Rectal smooth muscle tissue (tissue), 1 donor: ENCODE results near the gene MYO3B.

Source experiments
- H3K27ac ChIP-seq: one replicate; pipeline ENCODE4 v1.7.0; 2013; ENCODE audit warnings: low read depth, low read length, inconsistent platforms
- H3K27me3 ChIP-seq: one replicate; pipeline ENCODE4 v1.7.0; 2013; ENCODE audit warnings: low read length; ENCODE audit not compliant: control insufficient read depth, insufficient read depth
- H3K36me3 ChIP-seq: one replicate; pipeline ENCODE4 v1.7.0; 2013; ENCODE audit warnings: low read length; ENCODE audit not compliant: control insufficient read depth, insufficient read depth
- H3K4me1 ChIP-seq: one replicate; pipeline ENCODE4 v1.7.0; 2013; ENCODE audit warnings: low read length; ENCODE audit not compliant: control insufficient read depth, insufficient read depth
- H3K4me3 ChIP-seq: one replicate; pipeline ENCODE4 v1.7.0; 2013; ENCODE audit warnings: low read length
- H3K9ac ChIP-seq: one replicate; pipeline ENCODE4 v1.7.0; 2013; ENCODE audit warnings: low read length

The MYO3B gene

GRCh38 chr2:170217778-170218251 is 39.9 kb downstream of the MYO3B start:
- no peaks in the 10 kb centered on the region for H3K4me1 ChIP-seq
- no peak overlapping the region for H3K9ac ChIP-seq
- H3K27me3 ChIP-seq: no peaks in the 10 kb centered on the region
- H3K27ac ChIP-seq: no peak overlapping the region
- H3K4me3 ChIP-seq: no peak overlapping the region
- H3K36me3 ChIP-seq: no peaks in the 10 kb centered on the region

GRCh38 chr2:170218456-170218855 is 40.5 kb downstream of the MYO3B start:
- H3K36me3 ChIP-seq: no peaks in the 10 kb centered on the region
- no peak overlapping the region for H3K9ac ChIP-seq
- no peaks in the 10 kb centered on the region for H3K27me3 ChIP-seq
- no peak overlapping the region for H3K27ac ChIP-seq
- no peaks in the 10 kb centered on the region for H3K4me1 ChIP-seq
- no peak overlapping the region for H3K4me3 ChIP-seq

- Histone ChIP-seq H3K27ac (no peak overlapping the region), H3K4me1 (no peaks in the 10 kb centered on the region), H3K4me3 (no peak overlapping the region), H3K36me3 (no peaks in the 10 kb centered on the region), H3K9ac (no peak overlapping the region), H3K27me3 (no peaks in the 10 kb centered on the region)
Measured at GRCh38 chr2:170218931-170219330, 41.0 kb downstream of the MYO3B start.

GRCh38 chr2:170221317-170222288 is 43.7 kb downstream of the MYO3B start:
- no peak overlapping the region for H3K4me3 ChIP-seq
- no peak overlapping the region for H3K9ac ChIP-seq
- H3K27ac ChIP-seq: no peak overlapping the region
- H3K4me1 ChIP-seq: no peaks in the 10 kb centered on the region
- H3K27me3 ChIP-seq: no peaks in the 10 kb centered on the region
- H3K36me3 ChIP-seq: no peaks in the 10 kb centered on the region

- no peak overlapping the region for H3K9ac ChIP-seq
- H3K4me1 ChIP-seq: no peaks in the 10 kb centered on the region
- H3K27me3 ChIP-seq: no peaks in the 10 kb centered on the region
- H3K4me3 ChIP-seq: no peak overlapping the region
- H3K36me3 ChIP-seq: no peaks in the 10 kb centered on the region
- H3K27ac ChIP-seq: no peak overlapping the region
Measured at GRCh38 chr2:170222298-170222697, 44.4 kb downstream of the MYO3B start.

GRCh38 chr2:170222842-170223241 is 44.9 kb downstream of the MYO3B start:
- Histone ChIP-seq H3K27ac (no peak overlapping the region), H3K4me3 (no peak overlapping the region), H3K4me1 (no peaks in the 10 kb centered on the region), H3K27me3 (no peaks in the 10 kb centered on the region), H3K36me3 (no peaks in the 10 kb centered on the region), H3K9ac (no peak overlapping the region)

- Histone ChIP-seq H3K4me1 (no peaks in the 10 kb centered on the region), H3K27me3 (no peaks in the 10 kb centered on the region), H3K36me3 (no peaks in the 10 kb centered on the region), H3K9ac (no peak overlapping the region), H3K4me3 (no peak overlapping the region), H3K27ac (no peak overlapping the region)
Measured at GRCh38 chr2:170224692-170225294, 46.8 kb downstream of the MYO3B start.

- no peaks in the 10 kb centered on the region for H3K4me1 ChIP-seq
- H3K4me3 ChIP-seq: no peak overlapping the region
- H3K27ac ChIP-seq: no peak overlapping the region
- no peaks in the 10 kb centered on the region for H3K36me3 ChIP-seq
- H3K9ac ChIP-seq: no peak overlapping the region
- H3K27me3 ChIP-seq: no peaks in the 10 kb centered on the region
Measured at GRCh38 chr2:170226216-170226615, 48.3 kb downstream of the MYO3B start.

GRCh38 chr2:170227507-170227947 is 49.6 kb downstream of the MYO3B start:
- no peaks in the 10 kb centered on the region for H3K27me3 ChIP-seq
- H3K4me3 ChIP-seq: no peak overlapping the region
- H3K36me3 ChIP-seq: no peaks in the 10 kb centered on the region
- H3K4me1 ChIP-seq: no peaks in the 10 kb centered on the region
- H3K27ac ChIP-seq: no peak overlapping the region
- no peak overlapping the region for H3K9ac ChIP-seq

- Histone ChIP-seq H3K36me3 (no peaks in the 10 kb centered on the region), H3K27ac (no peak overlapping the region), H3K9ac (no peak overlapping the region), H3K4me3 (no peak overlapping the region), H3K27me3 (no peaks in the 10 kb centered on the region), H3K4me1 (no peaks in the 10 kb centered on the region)
Measured at GRCh38 chr2:170227951-170228350, 50.0 kb downstream of the MYO3B start.

- no peaks in the 10 kb centered on the region for H3K4me1 ChIP-seq
- H3K27ac ChIP-seq: no peak overlapping the region
- H3K4me3 ChIP-seq: no peak overlapping the region
- H3K27me3 ChIP-seq: no peaks in the 10 kb centered on the region
- H3K9ac ChIP-seq: no peak overlapping the region
- no peaks in the 10 kb centered on the region for H3K36me3 ChIP-seq
Measured at GRCh38 chr2:170228429-170228828, 50.5 kb downstream of the MYO3B start.

- H3K9ac ChIP-seq: no peak overlapping the region
- no peaks in the 10 kb centered on the region for H3K27me3 ChIP-seq
- H3K4me1 ChIP-seq: no peaks in the 10 kb centered on the region
- H3K4me3 ChIP-seq: no peak overlapping the region
- H3K27ac ChIP-seq: no peak overlapping the region
- H3K36me3 ChIP-seq: no peaks in the 10 kb centered on the region
Measured at GRCh38 chr2:170229125-170229524, 51.2 kb downstream of the MYO3B start.
